WTC11 (cell line): ENCODE results near the gene TKTL1.

Experiments
- CTCF ChIP-seq: fragments of 200-600 bp; IDR thresholded peaks from 2 replicates; pipeline ENCODE4 v1.8.0; 2022; ENCODE audit warnings: antibody characterized with exemption
- MAX ChIP-seq: sonication (generic); formaldehyde crosslinking; IDR thresholded peaks from 2 replicates; pipeline ENCODE4 v1.8.0; 2022; ENCODE audit warnings: mild to moderate bottlenecking, missing genetic modification reagents
- NFYB ChIP-seq: sonication (generic); formaldehyde crosslinking; conservative IDR thresholded peaks from 2 replicates; pipeline ENCODE4 v1.8.0; 2022; ENCODE audit warnings: low read depth, missing genetic modification reagents
- USF2 ChIP-seq: sonication (generic); formaldehyde crosslinking; IDR thresholded peaks from 2 replicates; pipeline ENCODE4 v1.8.1; 2023; ENCODE audit warnings: mild to moderate bottlenecking, missing genetic modification reagents, moderate library complexity
- ZNF232 ChIP-seq: sonication (generic); formaldehyde crosslinking; IDR thresholded peaks from 2 replicates; pipeline ENCODE4 v1.8.0; 2022; ENCODE audit warnings: mild to moderate bottlenecking, missing genetic modification reagents
- ZNF423 ChIP-seq: fragments of 250-450 bp; sonication (Bioruptor Pico); IDR thresholded peaks from 2 replicates; pipeline ENCODE4 v2.1.2; 2022; ENCODE audit warnings: mild to moderate bottlenecking, moderate library complexity

GRCh38 chrX:154350429-154351182 lies 55.0 kb downstream of the TKTL1 start:
- no peak for TF ChIP-seq CTCF
- TF ChIP-seq ZNF232 (CRISPR knock-in tag), result no peak
- no peak for TF ChIP-seq USF2 (CRISPR knock-in tag)
- no peak for TF ChIP-seq MAX (CRISPR knock-in tag)
- TF ChIP-seq NFYB (CRISPR knock-in tag), result no peak
- TF ChIP-seq ZNF423 (CRISPR knock-in tag), result no peak
